ENCODE data around the gene RNASET2.

The RNASET2 gene

DNA sequence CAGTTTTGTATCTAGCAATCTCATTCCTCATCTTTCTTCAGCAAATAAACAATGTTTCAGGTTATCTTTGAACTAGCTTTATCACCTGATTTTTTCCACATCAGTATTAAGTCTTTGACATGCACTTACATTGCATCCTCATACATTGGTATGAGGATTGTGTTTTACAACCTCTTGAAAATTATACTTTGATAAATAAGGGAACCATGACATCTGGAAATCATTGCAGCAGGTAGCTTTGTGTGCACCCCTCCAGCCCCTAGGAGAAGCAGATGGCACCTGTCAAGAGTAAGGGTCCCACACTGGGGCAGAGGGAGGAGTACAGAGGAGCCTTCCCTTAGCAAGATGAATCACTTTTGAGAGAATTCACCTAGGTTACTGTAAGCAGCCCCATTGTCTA, 13.7 kb upstream of the RNASET2 start:
- DNase-seq (ENCODE audit: low read depth in 3 of 3, low spot score in 1 of 3): no peak

GRCh38 chr6:166969390-166970002, 13.1 kb upstream of the RNASET2 start:
- DNase-seq (ENCODE audit: low read depth in 3 of 3, low spot score in 1 of 3): no peak

- no peak for DNase-seq (ENCODE audit: low read depth in 3 of 3, low spot score in 1 of 3)
Observed at GRCh38 chr6:166966268-166966667, 9.9 kb upstream of the RNASET2 start.

DNA sequence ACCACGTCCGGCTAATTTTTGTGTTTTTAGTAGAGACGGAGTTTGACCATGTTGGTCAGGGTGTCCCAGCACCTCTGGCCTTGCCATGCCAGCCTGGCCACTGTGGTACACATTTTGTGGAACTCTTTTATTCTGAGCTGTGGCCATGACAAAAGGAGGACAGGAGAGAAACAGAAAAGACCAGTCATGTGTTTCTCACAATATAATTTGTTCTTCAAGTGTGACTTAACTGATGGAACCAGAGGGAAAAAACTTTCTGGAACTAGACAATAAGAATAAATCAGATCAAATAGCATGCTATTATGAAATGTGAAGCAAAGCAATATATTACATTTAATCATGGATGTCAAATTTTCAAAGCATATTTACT, 4.2 kb upstream of the RNASET2 start:
- no peak for DNase-seq (ENCODE audit: low read depth in 3 of 3, low spot score in 1 of 3)

GRCh38 chr6:166959911-166960608, 3.7 kb upstream of the RNASET2 start:
- DNase-seq (ENCODE audit: low read depth in 3 of 3, low spot score in 1 of 3): no peak

GRCh38 chr6:166958926-166959861, 2.8 kb upstream of the RNASET2 start:
- DNase-seq (ENCODE audit: low read depth in 3 of 3, low spot score in 1 of 3): no peak

GRCh38 chr6:166957805-166958076, 1.4 kb upstream of the RNASET2 start:
- DNase-seq (ENCODE audit: low read depth in 3 of 3, low spot score in 1 of 3): no peak

- peak in 1 of 3 donors; percentile 24 for DNase-seq (ENCODE audit: low read depth in 3 of 3, low spot score in 1 of 3)
Observed at GRCh38 chr6:166957087-166957804, 896 bp upstream of the RNASET2 start.

DNA sequence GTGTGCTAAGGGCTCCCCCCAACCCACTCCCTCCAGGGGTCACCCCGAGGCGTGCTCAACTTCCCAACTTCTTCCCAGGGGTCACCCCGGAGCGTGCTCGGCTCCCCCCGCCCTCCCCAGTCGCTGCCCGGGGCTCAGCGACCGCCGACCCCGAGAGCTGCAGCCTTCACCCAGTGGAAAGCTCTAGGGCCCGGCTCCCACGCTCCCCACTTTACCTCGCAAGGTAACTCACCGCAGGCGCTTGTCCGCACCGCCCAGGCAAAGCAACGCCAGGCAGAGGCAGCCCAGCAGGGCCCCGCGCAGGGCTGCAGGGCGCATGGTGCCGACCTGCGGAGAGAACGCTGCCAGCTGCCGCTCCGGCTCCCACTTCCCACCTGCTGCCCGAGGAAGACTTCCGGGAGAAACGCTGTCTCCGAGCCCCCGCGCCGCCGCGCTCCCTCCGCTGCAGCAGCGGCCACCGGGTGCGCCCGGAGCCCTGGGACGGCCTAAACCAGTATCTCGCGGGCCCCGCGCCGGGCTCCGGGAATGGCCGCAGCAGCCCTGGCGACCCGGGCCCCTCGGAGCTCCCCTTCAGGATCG, 396 bp downstream of the RNASET2 start:
- DNase-seq (ENCODE audit: low read depth in 3 of 3, low spot score in 1 of 3): no peak

DNA sequence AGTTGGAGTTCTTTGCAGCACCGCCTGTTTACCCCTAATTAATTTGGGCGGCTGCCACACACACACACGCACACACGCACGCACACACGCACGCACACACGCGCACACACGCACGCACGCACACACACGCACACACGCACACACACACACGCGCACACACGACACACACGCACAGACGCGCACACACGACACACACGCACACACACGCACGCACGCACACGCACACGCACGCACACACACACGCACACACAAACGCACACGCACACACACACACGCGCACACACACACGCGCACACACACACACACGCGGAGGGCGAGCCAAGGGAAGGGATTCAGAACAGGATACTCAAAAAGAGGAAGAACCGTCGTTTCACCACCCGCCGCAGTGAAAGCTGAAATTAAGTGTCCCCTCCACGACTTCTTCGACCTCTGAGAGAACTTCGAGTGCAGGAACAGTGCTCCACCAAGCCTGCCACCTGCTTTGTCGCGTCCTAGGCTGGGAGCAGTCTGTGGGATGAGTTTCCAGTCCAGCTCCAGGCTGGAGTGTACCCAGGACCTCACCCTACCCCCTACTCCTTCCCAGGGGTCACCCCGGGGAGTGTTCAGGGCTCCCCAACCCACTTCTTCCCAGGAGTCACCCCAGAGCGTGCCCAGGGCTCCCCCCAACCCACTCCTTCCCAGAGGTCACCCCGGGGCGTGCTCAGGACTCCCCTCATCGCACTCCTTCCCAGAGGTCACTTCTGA, 1.1 kb downstream of the RNASET2 start:
- no peak for DNase-seq (ENCODE audit: low read depth in 3 of 3, low spot score in 1 of 3)

- no peak for DNase-seq (ENCODE audit: low read depth in 3 of 3, low spot score in 1 of 3)
Observed at GRCh38 chr6:166954118-166954713, 2.1 kb downstream of the RNASET2 start.

- DNase-seq (ENCODE audit: low read depth in 3 of 3, low spot score in 1 of 3): no peak
Observed at GRCh38 chr6:166952567-166953486, 3.5 kb downstream of the RNASET2 start.

GRCh38 chr6:166952121-166952520, 4.2 kb downstream of the RNASET2 start:
- DNase-seq (ENCODE audit: low read depth in 3 of 3, low spot score in 1 of 3): no peak

GRCh38 chr6:166951670-166952060, 4.7 kb downstream of the RNASET2 start:
- no peak for DNase-seq (ENCODE audit: low read depth in 3 of 3, low spot score in 1 of 3)

DNA sequence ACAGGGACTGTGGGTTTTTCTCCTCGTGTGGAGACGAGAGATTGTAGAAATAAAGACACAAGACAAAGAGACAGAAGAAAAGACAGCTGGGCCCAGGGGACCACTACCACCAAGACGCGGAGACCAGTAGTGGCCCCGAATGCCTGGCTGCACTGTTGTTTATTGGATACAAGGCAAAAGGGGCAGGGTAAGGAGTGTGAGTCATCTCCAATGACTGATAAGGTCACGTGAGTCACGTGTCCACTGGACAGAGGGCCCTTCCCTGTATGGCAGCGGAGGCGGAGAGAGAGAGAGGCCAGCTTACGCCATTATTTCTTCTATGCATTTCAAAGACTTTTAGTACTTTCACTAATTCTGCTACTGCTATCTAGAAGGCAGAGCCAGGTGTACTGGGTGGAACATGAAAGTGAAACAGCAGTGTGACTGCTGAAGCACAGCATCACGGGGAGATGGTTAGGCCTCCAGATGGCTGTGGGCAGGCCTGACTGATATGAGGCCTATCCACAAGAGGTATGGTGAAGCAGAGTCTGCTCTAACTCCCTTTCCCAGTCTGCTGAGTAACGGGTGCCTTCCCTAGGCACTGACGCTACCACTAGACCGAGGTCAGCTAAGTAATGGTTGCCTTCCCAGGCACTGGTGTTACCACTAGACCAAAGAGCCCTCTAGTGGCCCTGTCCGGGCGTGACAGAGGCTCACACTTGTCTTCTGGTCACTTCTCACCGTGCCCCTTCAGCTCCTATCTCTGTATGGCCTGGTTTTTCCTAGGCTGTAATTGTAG, 5.3 kb downstream of the RNASET2 start:
- DNase-seq (ENCODE audit: low read depth in 3 of 3, low spot score in 1 of 3): peak in 2 of 3 donors; percentile 27 to 52

GRCh38 chr6:166950443-166950821, 5.9 kb downstream of the RNASET2 start:
- no peak for DNase-seq (ENCODE audit: low read depth in 3 of 3, low spot score in 1 of 3)

DNA sequence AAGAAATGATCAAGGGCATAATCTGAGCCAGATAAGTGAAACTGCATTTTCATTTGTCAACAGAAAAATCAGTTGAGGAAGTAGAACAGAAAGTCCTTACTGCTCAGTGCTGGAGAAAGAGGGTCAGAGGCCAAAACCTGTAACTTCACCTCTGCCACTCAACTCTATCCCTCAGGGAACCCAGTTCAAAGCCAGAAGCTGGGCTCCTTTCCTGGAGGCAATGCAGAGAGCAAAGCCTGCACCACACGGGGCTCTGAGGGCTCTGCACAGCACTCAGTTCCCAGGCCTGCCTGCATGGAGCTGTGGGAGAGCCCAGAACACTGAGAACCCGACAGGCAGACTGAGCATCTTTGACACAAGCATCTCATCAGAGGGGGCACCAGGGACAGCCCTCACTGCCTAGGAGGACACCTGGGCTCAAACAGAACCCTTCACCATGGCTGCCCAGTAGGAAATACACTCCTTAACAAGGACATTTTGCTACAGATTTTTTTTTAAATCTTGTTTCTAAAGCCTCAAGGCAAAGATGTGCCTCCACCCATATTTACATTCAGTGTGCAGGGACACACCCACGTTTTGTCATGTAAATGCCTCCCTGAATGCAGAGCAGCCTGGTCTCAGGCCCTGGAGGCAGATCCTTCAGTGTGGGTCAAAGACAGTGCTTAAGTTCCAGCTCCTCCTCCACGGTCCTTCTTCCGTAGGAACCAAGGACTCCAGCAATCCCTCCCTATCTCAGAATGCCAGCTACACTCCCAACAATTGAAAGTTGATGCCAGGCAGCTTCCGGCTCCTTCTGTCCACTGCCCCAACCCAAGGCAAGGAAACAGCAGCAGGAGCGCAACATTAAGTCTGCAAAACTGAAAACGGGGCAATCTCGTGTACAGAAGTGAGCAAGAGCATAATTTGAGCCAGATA, 6.6 kb downstream of the RNASET2 start:
- no peak for DNase-seq (ENCODE audit: low read depth in 3 of 3, low spot score in 1 of 3)
